SU-DHL-6 (cell line): ENCODE data around the gene TAAR9.

ENCODE experiments used
- H2AFZ ChIP-seq: fragments of 200-600 bp; sonication (generic); 2 replicates; pipeline ENCODE4 v1.6.1; 2014; ENCODE audit warnings: low read depth, mild to moderate bottlenecking, moderate library complexity, mixed read lengths, antibody characterized with exemption, low read length; ENCODE audit not compliant: severe bottlenecking
- H3F3A ChIP-seq: fragments of 200-600 bp; shearing (Covaris generic); 2 replicates; pipeline ENCODE4 v1.6.0; 2016; ENCODE audit warnings: antibody characterized with exemption, mild to moderate bottlenecking; ENCODE audit not compliant: insufficient read depth
- H3K27ac ChIP-seq: fragments of 200-600 bp; sonication (generic); 2 replicates; pipeline ENCODE4 v1.5.1; 2016; ENCODE audit warnings: low read depth, mild to moderate bottlenecking, low read length, moderate library complexity, mixed read lengths
- H3K27me3 ChIP-seq: fragments of 200-600 bp; sonication (generic), shearing (Covaris generic); 2 replicates; pipeline ENCODE4 v1.6.0; 2014; ENCODE audit warnings: mild to moderate bottlenecking, low read length
- H3K36me3 ChIP-seq: fragments of 200-600 bp; sonication (generic); 2 replicates; pipeline ENCODE4 v1.6.1; 2014; ENCODE audit warnings: mild to moderate bottlenecking, low read length, mixed read lengths
- H3K4me2 ChIP-seq: fragments of 300-600, 200-600 bp; shearing (Covaris generic), sonication (generic); 2 replicates; pipeline ENCODE4 v1.6.0; 2014; ENCODE audit warnings: low read length, low read depth, mild to moderate bottlenecking; ENCODE audit not compliant: poor library complexity, severe bottlenecking
- H3K4me3 ChIP-seq: fragments of 200-600 bp; sonication (generic); 2 replicates; pipeline ENCODE4 v1.5.1; 2014; ENCODE audit warnings: antibody characterized with exemption, low read length, mild to moderate bottlenecking, mixed read lengths; ENCODE audit not compliant: insufficient read depth, poor library complexity, severe bottlenecking
- H3K79me2 ChIP-seq: fragments of 200-600 bp; sonication (generic); 2 replicates; pipeline ENCODE4 v1.6.1; 2014; ENCODE audit warnings: mild to moderate bottlenecking, low read length, moderate library complexity; ENCODE audit not compliant: insufficient read depth
- H3K9ac ChIP-seq: fragments of 200-600 bp; sonication (generic); 2 replicates; pipeline ENCODE4 v1.7.0; 2014; ENCODE audit warnings: mild to moderate bottlenecking, low read length
- H3K9me2 ChIP-seq: fragments of 200-600 bp; sonication (generic); replicated peaks from 2 replicates; pipeline ENCODE4 v1.6.1; 2014; ENCODE audit warnings: low read length; ENCODE audit not compliant: insufficient read depth
- H3K9me3 ChIP-seq: fragments of 200-600 bp; sonication (generic); 2 replicates; pipeline ENCODE4 v1.6.1; 2014; ENCODE audit warnings: low read length, mixed read lengths; ENCODE audit not compliant: insufficient read depth
- H4K20me1 ChIP-seq: fragments of 200-600 bp; sonication (generic); 2 replicates; pipeline ENCODE4 v1.6.1; 2014; ENCODE audit warnings: low read depth, mild to moderate bottlenecking, antibody characterized with exemption, low read length, moderate library complexity, mixed read lengths
- CTCF ChIP-seq: fragments of 200-600 bp; sonication (generic); IDR thresholded peaks from one replicate; pipeline ENCODE4 v1.5.1; 2017; ENCODE audit warnings: antibody characterized with exemption, mild to moderate bottlenecking, low read length, moderate library complexity; ENCODE audit not compliant: insufficient read depth, poor library complexity, severe bottlenecking
- EZH2phosphoT487 ChIP-seq: fragments of 200-600 bp; sonication (generic), shearing (Covaris generic); conservative IDR thresholded peaks from 2 replicates; pipeline ENCODE4 v1.6.1; 2018; ENCODE audit warnings: mild to moderate bottlenecking, antibody characterized with exemption, low read length, moderate library complexity, mixed read lengths

TAAR9 gene

GRCh38 chr6:132494954-132495353 is 43.1 kb upstream of the TAAR9 start:
- Histone ChIP-seq H3F3A (peaks cover 79% of the 10 kb centered on the region), H3K9me3 (no peaks in the 10 kb centered on the region), H3K27ac (peak overlapping the region; percentile 96), H3K27me3 (no peaks in the 10 kb centered on the region), H4K20me1 (no peaks in the 10 kb centered on the region), H3K9ac (peak overlapping the region; percentile 50), H2AFZ (no peak overlapping the region), H3K9me2 (no peaks in the 10 kb centered on the region), H3K4me3 (peak overlapping the region; percentile 24), H3K79me2 (peaks cover 86% of the 10 kb centered on the region), H3K36me3 (peaks cover 39% of the 10 kb centered on the region), H3K4me2 (peak overlapping the region; percentile 93)
- no peak for TF ChIP-seq CTCF
- TF ChIP-seq EZH2phosphoT487 = no peak

- Histone ChIP-seq H3F3A (peaks cover 85% of the 10 kb centered on the region), H3K36me3 (peaks cover 42% of the 10 kb centered on the region), H3K4me3 (peak overlapping the region; percentile 36), H3K27me3 (no peaks in the 10 kb centered on the region), H3K9ac (peak overlapping the region; percentile 50), H3K9me3 (no peaks in the 10 kb centered on the region), H3K79me2 (peaks cover 86% of the 10 kb centered on the region), H3K27ac (peak overlapping the region; percentile 96), H3K4me2 (peak overlapping the region; percentile 93), H2AFZ (no peak overlapping the region), H4K20me1 (no peaks in the 10 kb centered on the region), H3K9me2 (no peaks in the 10 kb centered on the region)
- no peak for TF ChIP-seq CTCF
- TF ChIP-seq EZH2phosphoT487 = no peak
Observed at GRCh38 chr6:132495604-132496079, 42.4 kb upstream of the TAAR9 start.

GRCh38 chr6:132496519-132497180 is 41.4 kb upstream of the TAAR9 start:
- H3F3A ChIP-seq = peaks cover 84% of the 10 kb centered on the region
- H4K20me1 ChIP-seq = no peaks in the 10 kb centered on the region
- peak overlapping the region; percentile 96 for H3K27ac ChIP-seq

More at GRCh38 chr6:132496519-132497180, 41.4 kb upstream of the TAAR9 start:
- Histone ChIP-seq H3K9me2 (no peaks in the 10 kb centered on the region), H3K4me3 (peak overlapping the region; percentile 36), H3K4me2 (peak overlapping the region; percentile 93), H3K9ac (peak overlapping the region; percentile 50), H3K79me2 (peaks cover 85% of the 10 kb centered on the region), H3K27me3 (no peaks in the 10 kb centered on the region), H3K36me3 (peaks cover 43% of the 10 kb centered on the region), H2AFZ (no peak overlapping the region), H3K9me3 (no peaks in the 10 kb centered on the region)
- TF ChIP-seq EZH2phosphoT487 (no peak), CTCF (no peak)
